Esophagus muscularis mucosa (tissue), 4 donors: Measurements from ENCODE around the gene ARV1. TPM values are rescaled to one million over a fixed set of nuclear protein-coding genes. Genes with fewer than 3 reads are reported as not detected.

Experiments used
- DNase-seq: peaks from one replicate; pipeline ENCODE4 v3.0.0-alpha.2; 2017; ENCODE audit errors: extremely low spot score
- H3K27ac ChIP-seq, 4 donors: fragments of 200-600 bp; sonication (generic); replicated peaks in 1 of 4; 1 replicate in 3 of 4; 2 replicates in 1 of 4; pipeline ENCODE4 v1.5.1; 2016 to 2019; ENCODE audit warnings: mild to moderate bottlenecking in 1 of 4
- H3K27me3 ChIP-seq, 4 donors: fragments of 200-600 bp; sonication (generic); one replicate each; pipeline versions ENCODE4 v1.5.1 to v1.6.0; 2016 to 2019
- H3K36me3 ChIP-seq, 4 donors: fragments of 200-600 bp; sonication (generic); one replicate each; pipeline ENCODE4 v1.5.1; 2016 to 2019
- H3K4me1 ChIP-seq, 4 donors: fragments of 200-600 bp; sonication (generic); one replicate each; pipeline ENCODE4 v1.5.1; 2016 to 2019
- H3K4me3 ChIP-seq, 4 donors: fragments of 200-600 bp; sonication (generic); 1 replicate in 2 of 4; 2 replicates in 2 of 4; pipeline ENCODE4 v1.5.1; 2016 to 2019; ENCODE audit warnings: mild to moderate bottlenecking in 4 of 4, moderate library complexity in 1 of 4
- H3K9me3 ChIP-seq, 4 donors: fragments of 200-600 bp; sonication (generic); 1 replicate in 3 of 4; 2 replicates in 1 of 4; pipeline ENCODE4 v1.5.1; 2016 to 2019
- CTCF ChIP-seq, 3 experiments: fragments of 200-600 bp in 2 of 3; fragments of 450-650 bp in 1 of 3; sonication (generic) in 2 of 3; IDR thresholded peaks; one replicate each; pipeline ENCODE4 v1.5.1; 2017 to 2019; ENCODE audit warnings: antibody characterized with exemption in 3 of 3, mild to moderate bottlenecking in 2 of 3, moderate library complexity in 1 of 3
- EP300 ChIP-seq: sonication (generic); formaldehyde crosslinking; IDR thresholded peaks from one replicate; pipeline ENCODE4 v1.6.1; 2017; ENCODE audit warnings: antibody characterized with exemption
- POLR2A ChIP-seq: fragments of 450-650 bp; IDR thresholded peaks from one replicate; pipeline ENCODE4 v1.6.1; 2017; ENCODE audit warnings: antibody characterized with exemption, moderate library complexity, mild to moderate bottlenecking, low read depth
- POLR2AphosphoS5 ChIP-seq, 2 donors: sonication (generic); formaldehyde crosslinking; IDR thresholded peaks; one replicate each; pipeline ENCODE4 v1.6.1; 2017; ENCODE audit warnings: antibody characterized with exemption in 2 of 2
- WGBS: methylation state at CpG from one replicate; pipeline ENCODE4 v1.1.5; 2018; 5-methylcytosine and 5-hydroxymethylcytosine counted together
- intact Hi-C: fragments of 100-400 bp; cut with DNase I; formaldehyde crosslinking; loops from one replicate; pipeline ENCODE4 v1.15.1; 2023
- total RNA-seq, 4 donors: library from RNA; depleted of rRNA; stranded (reverse); fragments of >200 nt; gene quantifications; one replicate each; pipeline versions ENCODE4 v1.1.0 to v1.2.1, GENCODE V29; 2016

ARV1 gene
- total RNA-seq, 4 donors from 2014 or later: 14.9 to 21.6 (median 18.8) TPM

- intact Hi-C loops: loop anchor here (5.0 kb wide), 1 partner anchor 181 kb away; no protein-coding TSS in a partner anchor
- peak overlapping the region; percentile 70 to 83 (median 77) for H3K27ac ChIP-seq
These were observed 968 bp upstream of the ARV1 start for GRCh38 chr1:230977761-230978490.

GRCh38 chr1:230979389-230979716 lies 459 bp downstream of the ARV1 start:
- TF ChIP-seq EP300 (no peak), POLR2A (no peak), CTCF (IDR thresholded peaks at IDR 0.05) (no peak), POLR2AphosphoS5 (IDR thresholded peaks at IDR 0.05) (no peak)
- no peaks in the 10 kb centered on the region for H3K27me3 ChIP-seq
- DNase-seq: no peak
- peak overlapping the region; percentile 88 to 98 (median 91) for H3K4me3 ChIP-seq
- peaks cover 0 to 26% (median 12%) of the 10 kb centered on the region in 4 donors for H3K36me3 ChIP-seq
- WGBS: 17% methylated on average over 8 of the region's 12 CpGs
- peaks cover 19 to 33% (median 26%) of the 10 kb centered on the region in 4 donors for H3K4me1 ChIP-seq
- peak overlapping the region; percentile 70 to 83 (median 77) for H3K27ac ChIP-seq
- intact Hi-C loops: loop anchor here (5.0 kb wide), 1 partner anchor 182 kb away; no protein-coding TSS in a partner anchor
- H3K9me3 ChIP-seq: no peaks in the 10 kb centered on the region

More at GRCh38 chr1:230977761-230978490, 968 bp upstream of the ARV1 start:
- Histone ChIP-seq H3K36me3 (peaks cover 0 to 26% (median 12%) of the 10 kb centered on the region in 4 donors), H3K9me3 (no peaks in the 10 kb centered on the region), H3K4me1 (peaks cover 19 to 33% (median 26%) of the 10 kb centered on the region in 4 donors), H3K27me3 (no peaks in the 10 kb centered on the region), H3K4me3 (peak overlapping the region; percentile 88 to 98 (median 91))
- TF ChIP-seq POLR2AphosphoS5 (IDR thresholded peaks at IDR 0.05): no peak
- TF ChIP-seq EP300: no peak
- TF ChIP-seq POLR2A: no peak
- TF ChIP-seq CTCF (IDR thresholded peaks at IDR 0.05): no peak
- 6% methylated on average over 7 of the region's 52 CpGs for WGBS
- no peak for DNase-seq

GRCh38 chr1:230979952-230980351 lies 1.1 kb downstream of the ARV1 start:
- 86% methylated on average over 4 of the region's 4 CpGs for WGBS
- H3K4me3 ChIP-seq: peak overlapping the region in 3 of 4 donors; percentile 88 to 98 (median 92)
- H3K4me1 ChIP-seq: peaks cover 19 to 33% (median 26%) of the 10 kb centered on the region in 4 donors
- TF ChIP-seq CTCF (IDR thresholded peaks at IDR 0.05): no peak
- no peak for TF ChIP-seq POLR2AphosphoS5 (IDR thresholded peaks at IDR 0.05)
- no peaks in the 10 kb centered on the region for H3K27me3 ChIP-seq
- no peak overlapping the region for H3K27ac ChIP-seq
- intact Hi-C loops: loop anchor here (5.0 kb wide), 1 partner anchor 183 kb away; no protein-coding TSS in a partner anchor
- H3K36me3 ChIP-seq: peaks cover 0 to 26% (median 12%) of the 10 kb centered on the region in 4 donors
- H3K9me3 ChIP-seq: no peaks in the 10 kb centered on the region
- no peak for DNase-seq

- H3K4me3 ChIP-seq: no peak overlapping the region
- H3K9me3 ChIP-seq: no peaks in the 10 kb centered on the region
- TF ChIP-seq POLR2AphosphoS5 (IDR thresholded peaks at IDR 0.05) (no peak), CTCF (IDR thresholded peaks at IDR 0.05) (no peak), EP300 (no peak), POLR2A (no peak)
- H3K27ac ChIP-seq: no peak overlapping the region
- intact Hi-C loops: no loop called here
- H3K36me3 ChIP-seq: peaks cover 0 to 15% (median 2%) of the 10 kb centered on the region in 4 donors
- H3K27me3 ChIP-seq: no peaks in the 10 kb centered on the region
- WGBS: 61% methylated on average over 4 of the region's 4 CpGs
- H3K4me1 ChIP-seq: peaks cover 11 to 17% (median 15%) of the 10 kb centered on the region in 4 donors
- no peak for DNase-seq
These were observed 3.8 kb downstream of the ARV1 start for GRCh38 chr1:230982696-230983095.
